ENCODE data around the gene HLA-G.
"Not testable (repeated sequence)": the region's sequence is repeated elsewhere in the genome, so short reads cannot be mapped to it uniquely, and the experiment has no call there.

The HLA-G gene

DNA sequence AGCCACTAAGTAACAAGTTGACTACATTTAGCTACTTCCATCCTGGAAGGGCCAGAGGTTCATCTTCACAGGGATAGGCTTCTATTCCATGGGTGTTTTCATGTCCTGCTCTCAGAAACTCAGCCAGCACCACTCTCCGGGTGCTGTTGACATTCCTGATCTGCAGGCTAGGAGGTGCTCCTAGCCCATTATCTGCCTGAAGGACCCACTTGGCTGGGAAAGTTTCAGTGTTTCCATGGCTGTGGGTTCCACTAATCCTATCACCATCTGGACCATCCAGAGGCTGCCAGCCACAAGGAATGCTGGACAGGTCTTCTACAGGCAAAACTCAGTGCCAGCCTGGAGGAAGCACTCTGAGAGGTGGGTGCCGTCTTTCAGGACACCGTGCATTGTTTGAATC, 45.2 kb downstream of the HLA-G start:
- DNase-seq (ENCODE audit: low spot score), result no peak

DNA sequence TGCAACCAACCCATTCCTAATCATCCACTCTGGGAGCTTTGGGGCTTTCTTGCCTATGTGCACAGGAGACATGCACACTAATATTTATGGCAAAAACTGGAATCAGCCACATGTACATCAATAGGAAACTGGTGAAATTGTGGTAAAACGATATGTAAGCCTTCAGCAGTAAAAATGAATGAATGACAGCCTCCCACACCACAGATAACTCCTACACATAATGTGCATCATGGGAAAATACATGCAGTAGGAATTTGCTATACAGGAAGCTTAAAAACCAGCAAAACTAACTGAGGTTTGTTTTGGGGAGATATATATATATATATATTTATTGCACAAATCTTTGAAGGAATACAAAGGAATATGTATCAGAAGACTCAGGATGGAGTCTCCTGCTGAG, 47.6 kb downstream of the HLA-G start:
- DNase-seq (ENCODE audit: low spot score), result no peak

DNA sequence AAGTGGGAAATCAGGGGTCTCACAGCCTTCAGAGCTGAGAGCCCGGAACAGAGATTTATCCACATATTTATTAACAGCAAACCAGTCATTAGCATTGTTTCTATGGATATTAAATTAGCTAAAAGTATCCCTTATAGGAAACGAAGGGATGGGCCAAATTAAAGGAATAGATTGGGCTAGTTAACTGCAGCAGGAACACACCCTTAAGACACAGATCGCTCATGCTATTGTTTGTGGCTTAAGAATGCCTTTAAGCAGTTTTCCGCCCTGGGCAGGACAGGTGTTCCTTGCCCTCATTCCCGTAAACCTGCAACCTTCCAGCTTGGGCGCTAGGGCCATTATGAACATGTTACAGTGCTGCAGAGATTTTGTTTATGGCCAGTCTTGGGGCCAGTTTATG, 48.1 kb downstream of the HLA-G start:
- not testable (repeated sequence) for DNase-seq (ENCODE audit: low spot score)
